GM13977 (cell line): ENCODE results near the gene HINFP.

Experiments
- DNase-seq: peaks from one replicate; pipeline ENCODE4 v3.0.0; 2012; ENCODE audit warnings: low spot score
- in situ Hi-C: fragments of 300-500 bp; cut with MboI; formaldehyde crosslinking; loops from one replicate; pipeline ENCODE4 v1.12.0; 2022; ENCODE audit warnings: low sequenced_read_pairs, low pct_unique_long_range_greater_than_20kb, mixed read lengths, inconsistent platforms; ENCODE audit not compliant: unreplicated experiment
- TF ChIP-seq, protein P1 (sequence below): IDR thresholded peaks from 2 replicates; pipeline ENCODE4 v1.5.1; 2012; ENCODE audit warnings: mild to moderate bottlenecking, control low read depth; ENCODE audit not compliant: insufficient read depth; ENCODE audit errors: extremely low read depth, missing control alignments

HINFP gene

DNA sequence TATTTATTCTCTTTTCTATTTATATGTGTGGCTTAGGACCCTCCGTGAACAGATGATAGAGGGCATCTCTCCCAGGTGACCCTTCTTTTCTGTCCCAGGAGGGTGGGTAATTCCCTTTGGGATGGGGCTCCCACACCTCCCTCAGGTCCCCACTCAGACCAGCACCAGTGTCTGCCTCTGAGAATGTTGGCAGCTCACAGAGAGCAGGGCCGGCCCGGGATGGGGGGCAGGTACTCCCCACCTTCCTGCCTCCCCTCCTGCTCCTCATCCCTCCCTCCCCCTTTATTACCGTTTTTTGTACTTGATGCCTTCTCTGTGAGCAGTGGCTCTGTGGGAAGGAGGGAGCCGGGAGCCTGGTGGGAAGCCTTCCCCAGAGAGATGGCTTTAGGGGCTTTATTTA, 4.8 kb upstream of the HINFP start:
- no peak for DNase-seq
- TF ChIP-seq, protein P1, sequence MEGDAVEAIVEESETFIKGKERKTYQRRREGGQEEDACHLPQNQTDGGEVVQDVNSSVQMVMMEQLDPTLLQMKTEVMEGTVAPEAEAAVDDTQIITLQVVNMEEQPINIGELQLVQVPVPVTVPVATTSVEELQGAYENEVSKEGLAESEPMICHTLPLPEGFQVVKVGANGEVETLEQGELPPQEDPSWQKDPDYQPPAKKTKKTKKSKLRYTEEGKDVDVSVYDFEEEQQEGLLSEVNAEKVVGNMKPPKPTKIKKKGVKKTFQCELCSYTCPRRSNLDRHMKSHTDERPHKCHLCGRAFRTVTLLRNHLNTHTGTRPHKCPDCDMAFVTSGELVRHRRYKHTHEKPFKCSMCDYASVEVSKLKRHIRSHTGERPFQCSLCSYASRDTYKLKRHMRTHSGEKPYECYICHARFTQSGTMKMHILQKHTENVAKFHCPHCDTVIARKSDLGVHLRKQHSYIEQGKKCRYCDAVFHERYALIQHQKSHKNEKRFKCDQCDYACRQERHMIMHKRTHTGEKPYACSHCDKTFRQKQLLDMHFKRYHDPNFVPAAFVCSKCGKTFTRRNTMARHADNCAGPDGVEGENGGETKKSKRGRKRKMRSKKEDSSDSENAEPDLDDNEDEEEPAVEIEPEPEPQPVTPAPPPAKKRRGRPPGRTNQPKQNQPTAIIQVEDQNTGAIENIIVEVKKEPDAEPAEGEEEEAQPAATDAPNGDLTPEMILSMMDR = no peak
- in situ Hi-C loops = no loop called here

DNA sequence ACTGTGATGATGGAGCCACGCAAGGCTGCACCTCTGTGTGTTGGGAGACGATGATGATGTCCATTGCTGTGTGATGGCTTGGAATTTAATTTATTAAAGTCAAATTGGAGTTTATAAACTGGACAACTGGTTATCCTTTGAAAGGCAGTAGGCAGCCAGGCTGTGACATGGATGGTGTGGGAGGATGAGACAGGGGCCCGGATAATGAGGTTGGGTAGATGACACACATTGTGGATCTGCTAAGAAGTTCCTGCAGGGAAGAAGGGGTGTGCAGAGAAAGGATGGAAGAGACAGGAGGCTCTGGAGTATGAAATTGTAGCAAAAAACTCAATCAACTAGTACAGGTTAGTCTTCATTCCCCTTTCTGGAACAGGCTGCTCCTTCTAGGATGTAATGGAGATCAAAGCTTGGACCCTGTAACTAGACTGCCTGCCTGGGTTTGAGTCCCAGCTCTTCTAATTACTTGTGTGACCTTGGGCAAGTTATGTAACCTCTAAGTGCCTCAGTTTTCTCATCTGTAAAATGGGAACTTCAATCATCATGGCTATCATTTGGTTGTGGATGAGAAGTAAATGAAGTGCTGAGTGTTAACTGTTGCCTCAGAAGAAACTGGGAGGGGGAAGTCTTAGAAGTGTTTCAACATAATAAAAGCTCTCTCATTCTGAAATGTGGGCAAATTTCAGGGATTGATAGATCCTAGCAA, 4.2 kb upstream of the HINFP start:
- in situ Hi-C loops = no loop called here
- DNase-seq = no peak
- TF ChIP-seq, protein P1 = no peak

DNA sequence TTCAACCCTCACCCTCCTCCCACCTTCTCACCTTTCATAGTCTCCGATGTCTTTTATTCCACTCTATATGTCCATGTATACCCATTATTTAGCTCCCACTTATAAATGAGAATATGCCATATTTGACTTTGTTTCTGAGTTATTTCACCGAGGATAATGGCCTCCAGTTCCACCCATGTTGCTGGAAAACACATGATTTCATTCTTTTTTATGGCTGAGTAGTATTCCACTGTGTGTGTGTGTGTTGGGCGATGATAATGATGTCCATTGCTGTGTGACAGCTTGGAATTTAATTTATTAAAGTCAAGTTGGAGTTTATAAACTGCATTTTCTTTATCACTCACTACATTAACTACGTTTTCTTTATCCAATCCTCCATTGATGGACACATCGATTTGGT, 3.2 kb upstream of the HINFP start:
- in situ Hi-C loops = no loop called here
- TF ChIP-seq, protein P1 = no peak

DNA sequence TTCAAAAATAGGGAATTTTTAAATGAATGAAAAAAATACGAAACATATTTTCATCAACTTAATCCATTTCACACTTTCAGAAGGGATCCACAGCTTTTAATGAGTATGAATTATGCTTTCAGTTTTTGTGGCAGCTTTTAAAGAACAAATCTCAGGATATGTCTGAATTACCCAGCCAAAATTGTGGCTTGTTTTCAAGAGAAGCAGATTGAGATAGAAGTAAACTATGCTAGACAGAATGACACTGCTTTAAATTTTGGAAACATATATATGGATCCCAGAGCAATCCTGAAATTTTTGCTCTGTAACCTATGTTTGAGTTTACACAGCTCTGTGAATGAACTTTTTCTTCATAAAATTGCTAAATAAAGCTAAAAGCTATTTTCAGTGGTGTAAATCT, 2.4 kb upstream of the HINFP start:
- no peak for DNase-seq
- in situ Hi-C loops = no loop called here
- TF ChIP-seq, protein P1 = no peak

More for the DNA sequence above, 3.2 kb upstream of the HINFP start:
- DNase-seq = no peak

DNA sequence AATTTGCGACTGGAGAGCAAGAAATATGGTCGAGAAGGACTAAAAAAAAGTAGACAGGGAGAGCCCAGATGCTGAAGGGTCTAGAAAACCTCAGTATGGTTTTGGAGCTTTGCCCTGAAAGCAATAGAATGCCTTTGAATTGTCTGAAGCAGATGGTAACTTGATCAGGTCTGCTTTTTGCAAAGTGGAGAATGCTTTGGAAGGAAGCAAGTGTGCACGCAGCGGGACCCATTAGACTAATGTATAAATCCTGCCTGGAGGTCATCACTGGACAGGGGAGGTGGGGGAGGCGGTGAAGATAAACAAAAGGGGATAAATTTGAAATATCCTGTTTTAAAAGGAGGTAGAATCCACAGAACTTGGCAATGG, 757 bp upstream of the HINFP start:
- no peak for DNase-seq
- in situ Hi-C loops = no loop called here
- TF ChIP-seq, protein P1 = no peak

DNA sequence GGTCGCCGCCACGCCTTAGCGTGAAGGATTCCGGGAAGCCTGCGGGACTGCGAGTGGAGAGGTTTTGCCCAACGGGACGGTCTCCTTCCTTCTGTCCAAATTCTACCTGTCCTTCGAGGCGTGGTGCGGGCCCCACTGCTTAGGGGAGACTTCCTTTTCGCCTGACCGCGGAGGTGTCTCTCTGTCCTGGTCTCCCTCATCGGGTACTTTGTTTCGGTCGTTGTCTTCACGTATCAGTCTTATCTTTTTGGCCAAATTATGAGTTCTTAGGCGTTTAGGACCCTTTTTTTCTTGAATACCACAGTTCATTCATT, 388 bp downstream of the HINFP start:
- TF ChIP-seq, protein P1 = no peak
- in situ Hi-C loops = no loop called here
- no peak for DNase-seq

DNA sequence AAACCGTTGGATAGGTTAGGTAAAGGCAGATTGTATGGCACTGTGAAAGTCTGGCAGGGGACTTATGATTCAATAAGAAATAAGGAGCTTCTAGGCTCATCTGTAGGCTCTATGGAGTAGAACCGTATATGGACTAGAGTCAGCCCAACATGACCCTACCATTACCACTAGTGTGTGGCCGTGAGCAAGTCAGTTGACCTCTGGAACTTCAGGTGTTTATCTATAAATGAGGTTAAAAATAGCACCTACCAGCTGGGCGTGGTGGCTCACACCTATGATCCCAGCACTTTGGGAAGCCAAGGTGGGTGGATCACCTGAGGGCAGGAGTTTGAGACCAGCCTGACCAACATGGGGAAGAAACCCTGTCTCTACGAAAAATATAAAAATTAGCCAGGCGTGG, 4.4 kb downstream of the HINFP start:
- TF ChIP-seq, protein P1 = no peak
- no peak for DNase-seq
- in situ Hi-C loops = no loop called here
